Cardiac muscle cell (in vitro differentiated cells and primary cell): ENCODE results near the gene AGBL2. TPM values are rescaled to one million over a fixed set of nuclear protein-coding genes. Genes with fewer than 3 reads are reported as not detected.
"Not testable (repeated sequence)": the region's sequence is repeated elsewhere in the genome, so short reads cannot be mapped to it uniquely, and the experiment has no call there.

Experiments used
- DNase-seq, 2 donors: peaks; one replicate each; pipeline versions ENCODE4 v3.0.0 to v3.0.0-alpha.2; 2010 to 2017; ENCODE audit warnings: low read depth in 1 of 2, low spot score in 1 of 2
- H3K27ac ChIP-seq: fragments of 200-600 bp; sonication (generic); 2 replicates; pipeline ENCODE4 v1.5.1; 2016
- H3K27me3 ChIP-seq: fragments of 200-600 bp; sonication (generic); 2 replicates; pipeline ENCODE4 v1.6.0; 2016; ENCODE audit warnings: control low read depth
- H3K36me3 ChIP-seq: fragments of 200-600 bp; sonication (generic); 2 replicates; pipeline ENCODE4 v1.5.1; 2016; ENCODE audit warnings: control low read depth
- H3K4me1 ChIP-seq: fragments of 200-600 bp; sonication (generic); 2 replicates; pipeline ENCODE4 v1.8.1; 2017; ENCODE audit warnings: low read depth, mild to moderate bottlenecking, mixed run types
- H3K4me3 ChIP-seq: fragments of 200-600 bp; sonication (generic); 2 replicates; pipeline ENCODE4 v1.5.1; 2016; ENCODE audit warnings: mild to moderate bottlenecking
- H3K9me3 ChIP-seq: fragments of 200-600 bp; sonication (generic); 2 replicates; pipeline ENCODE4 v1.5.1; 2017; ENCODE audit warnings: low read depth, mild to moderate bottlenecking, control low read depth
- polyA plus RNA-seq: library from polyadenylated mRNA; unstranded; fragments of >200 nt; fragmentation: Nextera tagmentation; extraction: Ambion mirVana; gene quantifications from 2 replicates; pipeline ENCODE4 v1.2.1, GENCODE V29; 2016
- total RNA-seq: library from RNA; depleted of rRNA; stranded (reverse); fragments of >200 nt; gene quantifications from 2 replicates; pipeline ENCODE4 v1.2.3, GENCODE V29; 2016
- TF ChIP-seq, protein P1 (sequence below): IDR thresholded peaks from 2 replicates; pipeline ENCODE4 v1.5.1; 2012; ENCODE audit warnings: low read depth, mild to moderate bottlenecking, low read length

Gene AGBL2
- total and polyA plus RNA-seq, 2 experiments from 2014 or later: 0.69 TPM; not detected in 1

DNA sequence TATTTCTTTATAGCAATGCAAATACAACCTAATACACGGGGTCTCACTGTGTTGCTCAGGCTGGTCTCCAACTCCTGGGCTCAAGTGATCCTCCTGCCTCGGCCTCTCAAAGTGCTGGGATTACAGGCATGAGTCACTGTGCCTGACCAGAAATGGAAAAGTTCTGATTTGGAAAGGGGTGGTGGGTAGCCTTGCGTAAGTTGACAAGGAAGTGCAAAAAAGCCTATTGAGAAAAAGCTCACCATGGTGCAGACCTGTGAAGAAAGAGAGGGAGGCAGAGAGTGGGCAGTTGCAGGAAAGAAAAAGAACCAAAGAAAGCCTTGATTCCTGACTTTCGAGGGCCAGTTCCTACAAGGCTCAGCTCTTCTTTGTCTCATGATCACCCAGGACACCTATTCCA, 27.1 kb downstream of the AGBL2 start:
- H3K4me3 ChIP-seq: no peak overlapping the region
- H3K27ac ChIP-seq: no peak overlapping the region
- H3K36me3 ChIP-seq: no peaks in the 10 kb centered on the region
- DNase-seq: peak in 1 of 2 donors; percentile 13
- TF ChIP-seq, protein P1, sequence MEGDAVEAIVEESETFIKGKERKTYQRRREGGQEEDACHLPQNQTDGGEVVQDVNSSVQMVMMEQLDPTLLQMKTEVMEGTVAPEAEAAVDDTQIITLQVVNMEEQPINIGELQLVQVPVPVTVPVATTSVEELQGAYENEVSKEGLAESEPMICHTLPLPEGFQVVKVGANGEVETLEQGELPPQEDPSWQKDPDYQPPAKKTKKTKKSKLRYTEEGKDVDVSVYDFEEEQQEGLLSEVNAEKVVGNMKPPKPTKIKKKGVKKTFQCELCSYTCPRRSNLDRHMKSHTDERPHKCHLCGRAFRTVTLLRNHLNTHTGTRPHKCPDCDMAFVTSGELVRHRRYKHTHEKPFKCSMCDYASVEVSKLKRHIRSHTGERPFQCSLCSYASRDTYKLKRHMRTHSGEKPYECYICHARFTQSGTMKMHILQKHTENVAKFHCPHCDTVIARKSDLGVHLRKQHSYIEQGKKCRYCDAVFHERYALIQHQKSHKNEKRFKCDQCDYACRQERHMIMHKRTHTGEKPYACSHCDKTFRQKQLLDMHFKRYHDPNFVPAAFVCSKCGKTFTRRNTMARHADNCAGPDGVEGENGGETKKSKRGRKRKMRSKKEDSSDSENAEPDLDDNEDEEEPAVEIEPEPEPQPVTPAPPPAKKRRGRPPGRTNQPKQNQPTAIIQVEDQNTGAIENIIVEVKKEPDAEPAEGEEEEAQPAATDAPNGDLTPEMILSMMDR: no peak
- no peaks in the 10 kb centered on the region for H3K9me3 ChIP-seq
- H3K27me3 ChIP-seq: no peaks in the 10 kb centered on the region
- H3K4me1 ChIP-seq: no peaks in the 10 kb centered on the region

DNA sequence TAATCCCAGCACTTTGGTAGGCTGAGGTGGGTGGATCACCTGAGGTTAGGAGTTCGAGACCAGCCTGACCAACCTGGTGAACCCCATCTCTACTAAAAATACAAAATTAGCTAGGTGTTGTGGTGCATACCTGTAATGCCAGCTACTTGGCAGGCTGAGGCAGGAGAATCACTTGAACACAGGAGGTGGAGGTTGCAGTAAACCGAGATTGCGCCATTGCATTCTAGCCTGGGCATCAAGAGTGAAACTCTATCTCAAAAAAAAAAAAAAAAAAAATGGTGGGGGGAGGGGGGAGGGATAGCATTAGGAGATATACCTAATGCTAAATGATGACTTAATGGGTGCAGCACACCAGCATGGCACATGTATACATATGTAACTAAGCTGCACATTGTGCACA, 28.5 kb downstream of the AGBL2 start:
- not testable (repeated sequence) for H3K9me3 ChIP-seq, DNase-seq, H3K27me3 ChIP-seq, H3K4me1 ChIP-seq, H3K27ac ChIP-seq, H3K4me3 ChIP-seq, H3K36me3 ChIP-seq

DNA sequence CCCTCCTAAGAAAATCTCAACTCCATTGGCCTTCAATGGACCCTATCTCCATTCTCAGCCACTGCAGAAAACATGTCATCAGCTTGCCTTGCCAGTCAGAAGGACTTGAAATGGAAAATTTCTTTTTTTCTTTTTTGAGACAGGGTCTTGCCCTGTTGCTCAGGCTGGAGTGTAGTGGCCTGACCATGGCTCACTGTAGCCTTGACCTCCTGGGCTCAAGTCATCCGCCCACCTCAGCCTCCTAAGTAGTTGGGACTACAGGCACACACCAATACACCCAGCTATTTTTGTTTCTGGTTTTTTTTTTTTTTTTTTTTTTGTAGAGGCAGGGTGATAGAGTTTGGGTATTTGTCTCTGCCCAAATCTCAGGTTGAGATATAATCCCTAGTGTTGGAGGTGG, 29.0 kb downstream of the AGBL2 start:
- no peak overlapping the region for H3K27ac ChIP-seq
- no peaks in the 10 kb centered on the region for H3K9me3 ChIP-seq
- H3K4me1 ChIP-seq: peaks cover 8% of the 10 kb centered on the region
- TF ChIP-seq, protein P1: no peak
- H3K27me3 ChIP-seq: no peaks in the 10 kb centered on the region
- no peak for DNase-seq
- H3K4me3 ChIP-seq: no peak overlapping the region
- no peaks in the 10 kb centered on the region for H3K36me3 ChIP-seq

DNA sequence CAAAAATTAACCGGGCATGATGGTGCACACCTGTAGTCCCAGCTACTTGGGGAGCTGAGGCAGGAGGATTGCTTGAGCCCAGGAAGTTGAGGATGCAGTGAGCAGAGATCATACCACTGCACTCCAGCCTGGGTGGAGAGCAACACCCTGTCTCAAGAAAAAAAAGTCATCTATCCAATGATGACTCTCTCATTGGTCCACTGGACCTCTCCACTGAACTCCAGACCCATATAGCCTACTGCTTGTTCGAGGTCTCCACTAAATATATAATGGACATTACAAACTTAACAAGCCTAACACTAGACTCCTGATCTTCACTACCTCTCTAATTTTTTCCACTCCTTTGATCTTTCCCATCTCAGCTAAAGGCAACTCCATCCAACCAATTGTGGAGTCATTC, 39.3 kb downstream of the AGBL2 start:
- H3K27ac ChIP-seq: no peak overlapping the region
- H3K36me3 ChIP-seq: no peaks in the 10 kb centered on the region

DNA sequence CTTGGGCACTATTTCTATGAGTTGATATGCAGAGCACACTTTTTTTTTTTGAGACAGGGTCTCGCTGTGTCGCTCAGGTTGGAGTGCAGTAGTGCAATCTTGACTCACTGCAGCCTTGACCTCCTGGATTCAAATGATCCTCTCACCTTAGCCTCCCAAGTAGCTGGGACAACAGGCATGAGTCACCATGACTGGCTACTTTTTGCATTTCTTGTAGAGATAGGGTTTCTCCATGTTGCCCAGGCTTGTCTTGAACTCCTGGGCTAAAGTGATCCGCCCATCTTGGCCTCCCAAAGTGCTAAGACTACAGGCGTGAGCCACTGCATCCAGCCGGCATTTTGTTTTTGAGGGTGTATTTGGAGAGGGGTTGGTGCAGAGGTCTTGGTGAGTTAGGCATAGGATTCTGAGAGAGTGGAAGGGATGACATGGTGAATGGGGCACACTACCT, 42.9 kb downstream of the AGBL2 start:
- H3K27me3 ChIP-seq: no peaks in the 10 kb centered on the region
- H3K4me3 ChIP-seq: no peak overlapping the region
- H3K27ac ChIP-seq: no peak overlapping the region
- TF ChIP-seq, protein P1: no peak
- DNase-seq: no peak
- H3K9me3 ChIP-seq: no peaks in the 10 kb centered on the region
- no peaks in the 10 kb centered on the region for H3K4me1 ChIP-seq
- no peaks in the 10 kb centered on the region for H3K36me3 ChIP-seq

More for the DNA sequence above, 39.3 kb downstream of the AGBL2 start:
- TF ChIP-seq, protein P1: no peak
- Histone ChIP-seq H3K27me3 (no peaks in the 10 kb centered on the region), H3K4me3 (no peak overlapping the region), H3K9me3 (no peaks in the 10 kb centered on the region), H3K4me1 (no peaks in the 10 kb centered on the region)
- no peak for DNase-seq

DNA sequence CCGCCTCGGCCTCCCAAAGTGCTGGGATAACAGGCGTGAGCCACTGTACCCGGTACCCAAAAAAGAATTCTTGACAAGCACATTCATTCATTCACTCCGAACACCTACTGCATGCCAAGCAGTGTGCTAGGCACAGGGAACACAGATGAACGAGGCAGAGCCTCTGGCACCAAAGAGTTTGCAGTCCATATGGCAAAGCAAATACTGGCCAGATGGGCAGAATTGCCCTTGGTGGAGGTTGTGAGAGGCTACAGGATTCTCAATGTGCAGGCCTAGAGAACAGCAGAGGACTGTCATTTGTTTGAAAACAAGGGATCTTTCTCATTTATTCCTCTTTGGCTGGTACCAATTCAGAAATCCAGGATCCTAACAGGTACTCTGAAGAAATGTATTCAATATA, 45.3 kb downstream of the AGBL2 start:
- no peaks in the 10 kb centered on the region for H3K36me3 ChIP-seq
- no peak for DNase-seq
- H3K27me3 ChIP-seq: no peaks in the 10 kb centered on the region
- no peak overlapping the region for H3K27ac ChIP-seq
- no peaks in the 10 kb centered on the region for H3K4me1 ChIP-seq
- H3K4me3 ChIP-seq: no peak overlapping the region
- no peaks in the 10 kb centered on the region for H3K9me3 ChIP-seq
- TF ChIP-seq, protein P1: no peak
